Loucy (cell line): ENCODE data around the gene PLEKHB1.

Experiments
- H2AFZ ChIP-seq: fragments of 200-600 bp; sonication (generic); 2 replicates; pipeline ENCODE4 v1.6.0; 2016; ENCODE audit warnings: antibody characterized with exemption, mild to moderate bottlenecking, low read length, moderate library complexity
- H3F3A ChIP-seq: fragments of 200-600 bp; 2 replicates; pipeline ENCODE4 v1.6.0; 2016; ENCODE audit warnings: antibody characterized with exemption, low read depth, mild to moderate bottlenecking
- H3K27me3 ChIP-seq: fragments of 200-600 bp; sonication (generic); 2 replicates; pipeline ENCODE4 v1.6.1; 2014; ENCODE audit warnings: low read length, mild to moderate bottlenecking; ENCODE audit not compliant: insufficient read depth, poor library complexity, severe bottlenecking
- H3K36me3 ChIP-seq: fragments of 200-600 bp; sonication (generic); 2 replicates; pipeline ENCODE4 v1.6.1; 2016; ENCODE audit warnings: low read length; ENCODE audit not compliant: insufficient read depth
- H3K4me1 ChIP-seq: fragments of 200-600 bp; sonication (generic); 2 replicates; pipeline ENCODE4 v1.5.1; 2014; ENCODE audit warnings: low read length, mild to moderate bottlenecking; ENCODE audit not compliant: insufficient read depth, poor library complexity, severe bottlenecking
- H3K4me2 ChIP-seq: fragments of 200-600 bp; sonication (generic); 2 replicates; pipeline ENCODE4 v1.6.0; 2014; ENCODE audit warnings: antibody characterized with exemption, low read length, low read depth, mild to moderate bottlenecking; ENCODE audit not compliant: poor library complexity, severe bottlenecking
- H3K4me3 ChIP-seq: fragments of 200-600 bp; sonication (generic); 2 replicates; pipeline ENCODE4 v1.5.1; 2014; ENCODE audit warnings: low read length, mild to moderate bottlenecking, mixed read lengths; ENCODE audit not compliant: poor library complexity, severe bottlenecking
- H3K79me2 ChIP-seq: fragments of 200-600 bp; sonication (generic); 2 replicates; pipeline ENCODE4 v1.6.1; 2014; ENCODE audit warnings: low read length; ENCODE audit not compliant: insufficient read depth
- H3K9ac ChIP-seq: fragments of 200-600 bp; sonication (generic); 2 replicates; pipeline ENCODE4 v1.6.0; 2014; ENCODE audit warnings: mild to moderate bottlenecking, low read depth, low read length, moderate library complexity; ENCODE audit not compliant: poor library complexity, severe bottlenecking
- H3K9me2 ChIP-seq: fragments of 200-600 bp; sonication (generic); replicated peaks from 2 replicates; pipeline ENCODE4 v1.6.1; 2016; ENCODE audit warnings: low read depth, low read length, mixed read lengths
- H3K9me3 ChIP-seq: fragments of 200-600 bp; sonication (generic); 2 replicates; pipeline ENCODE4 v1.6.1; 2014; ENCODE audit warnings: mild to moderate bottlenecking, antibody characterized with exemption, low read length, low read depth; ENCODE audit not compliant: insufficient read depth
- H4K20me1 ChIP-seq: fragments of 200-600 bp; sonication (generic); 2 replicates; pipeline ENCODE4 v1.6.0; 2014; ENCODE audit warnings: antibody characterized with exemption, low read length, mild to moderate bottlenecking; ENCODE audit not compliant: insufficient read depth, poor library complexity, severe bottlenecking
- EZH2phosphoT487 ChIP-seq: fragments of 200-600 bp; IDR thresholded peaks from 2 replicates; pipeline ENCODE4 v1.6.1; 2018; ENCODE audit warnings: antibody characterized with exemption, mild to moderate bottlenecking, moderate library complexity, borderline replicate concordance
- TF ChIP-seq, protein P1 (sequence below): fragments of 200-600 bp; sonication (generic); conservative IDR thresholded peaks from 2 replicates; pipeline ENCODE4 v1.5.1; 2014; ENCODE audit warnings: mild to moderate bottlenecking, antibody characterized with exemption, low read length

PLEKHB1 gene

DNA sequence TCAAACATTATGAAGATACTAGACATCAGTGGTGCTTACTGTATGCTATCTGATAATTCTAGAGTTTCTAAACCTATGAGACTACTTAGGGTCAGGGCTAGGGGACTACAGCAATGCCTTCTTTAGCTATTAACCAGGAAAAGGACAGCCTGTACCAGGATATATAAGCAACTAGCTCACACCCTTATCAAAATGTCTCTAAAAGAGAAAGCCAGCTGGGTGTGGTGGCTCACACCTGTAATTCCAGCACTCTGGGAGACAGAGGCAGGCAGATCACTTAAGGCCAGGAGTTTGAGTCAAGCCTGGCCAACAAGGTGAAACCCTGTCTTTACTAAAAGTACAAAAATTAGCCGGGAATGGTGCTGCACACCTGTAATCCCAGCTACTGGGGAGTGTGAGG, 58.7 kb downstream of the PLEKHB1 start:
- Histone ChIP-seq H3K4me3 (no peak overlapping the region), H3K9me2 (no peaks in the 10 kb centered on the region), H3K4me2 (no peak overlapping the region), H4K20me1 (no peaks in the 10 kb centered on the region), H3K27me3 (no peaks in the 10 kb centered on the region), H3F3A (no peaks in the 10 kb centered on the region), H3K79me2 (no peaks in the 10 kb centered on the region), H3K9me3 (no peaks in the 10 kb centered on the region), H3K4me1 (no peaks in the 10 kb centered on the region), H2AFZ (no peak overlapping the region), H3K36me3 (peaks cover 57% of the 10 kb centered on the region; the same call in 1 of the 2 replicates), H3K9ac (no peak overlapping the region)
- TF ChIP-seq, protein P1, sequence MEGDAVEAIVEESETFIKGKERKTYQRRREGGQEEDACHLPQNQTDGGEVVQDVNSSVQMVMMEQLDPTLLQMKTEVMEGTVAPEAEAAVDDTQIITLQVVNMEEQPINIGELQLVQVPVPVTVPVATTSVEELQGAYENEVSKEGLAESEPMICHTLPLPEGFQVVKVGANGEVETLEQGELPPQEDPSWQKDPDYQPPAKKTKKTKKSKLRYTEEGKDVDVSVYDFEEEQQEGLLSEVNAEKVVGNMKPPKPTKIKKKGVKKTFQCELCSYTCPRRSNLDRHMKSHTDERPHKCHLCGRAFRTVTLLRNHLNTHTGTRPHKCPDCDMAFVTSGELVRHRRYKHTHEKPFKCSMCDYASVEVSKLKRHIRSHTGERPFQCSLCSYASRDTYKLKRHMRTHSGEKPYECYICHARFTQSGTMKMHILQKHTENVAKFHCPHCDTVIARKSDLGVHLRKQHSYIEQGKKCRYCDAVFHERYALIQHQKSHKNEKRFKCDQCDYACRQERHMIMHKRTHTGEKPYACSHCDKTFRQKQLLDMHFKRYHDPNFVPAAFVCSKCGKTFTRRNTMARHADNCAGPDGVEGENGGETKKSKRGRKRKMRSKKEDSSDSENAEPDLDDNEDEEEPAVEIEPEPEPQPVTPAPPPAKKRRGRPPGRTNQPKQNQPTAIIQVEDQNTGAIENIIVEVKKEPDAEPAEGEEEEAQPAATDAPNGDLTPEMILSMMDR: no peak
- no peak for TF ChIP-seq EZH2phosphoT487

DNA sequence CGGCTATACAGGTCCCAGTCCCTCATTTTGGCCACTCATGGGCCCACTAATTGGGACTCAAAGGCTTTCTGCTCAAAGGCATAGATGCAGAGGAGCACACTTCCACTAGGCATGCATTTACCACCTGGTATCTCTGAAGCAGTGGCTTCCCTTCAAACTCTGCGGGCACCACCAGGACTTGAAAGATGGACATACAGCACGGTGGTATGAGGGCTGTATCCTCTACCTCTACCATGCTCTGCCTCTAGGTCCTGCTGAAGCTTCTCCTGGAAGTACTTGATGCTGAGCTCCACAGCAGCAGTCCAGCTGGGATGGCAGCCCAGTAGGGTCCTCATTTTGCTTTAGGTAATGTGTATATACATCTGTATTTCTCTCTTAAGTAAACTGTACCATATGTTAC, 64.6 kb downstream of the PLEKHB1 start:
- Histone ChIP-seq H3K4me3 (no peak overlapping the region), H3K79me2 (no peaks in the 10 kb centered on the region), H2AFZ (no peak overlapping the region), H3K9ac (no peak overlapping the region), H4K20me1 (no peaks in the 10 kb centered on the region), H3K4me1 (no peaks in the 10 kb centered on the region), H3K36me3 (peaks cover 45% of the 10 kb centered on the region), H3K9me3 (no peaks in the 10 kb centered on the region), H3K9me2 (no peaks in the 10 kb centered on the region), H3K27me3 (no peaks in the 10 kb centered on the region), H3K4me2 (no peak overlapping the region), H3F3A (no peaks in the 10 kb centered on the region)
- no peak for TF ChIP-seq EZH2phosphoT487
- TF ChIP-seq, protein P1: no peak
